CD4-positive, alpha-beta T cell treated with Interleukin-12 subunit alpha and Interleukin-12 subunit beta, for 1 hour (primary cell): Measurements from ENCODE around the gene NECAB2.

Experiments used
- DNase-seq: peaks from one replicate; pipeline ENCODE4 v3.0.0-alpha.2; 2020

The NECAB2 gene

GRCh38 chr16:84047626-84048025 is 79.6 kb downstream of the NECAB2 start:
- DNase-seq, result no peak

GRCh38 chr16:84048270-84048669 is 80.2 kb downstream of the NECAB2 start:
- no peak for DNase-seq

- no peak for DNase-seq
Observed at GRCh38 chr16:84048871-84049270, 80.8 kb downstream of the NECAB2 start.

GRCh38 chr16:84049403-84050060 is 81.5 kb downstream of the NECAB2 start:
- no peak for DNase-seq

- DNase-seq, result no peak
Observed at GRCh38 chr16:84050316-84050715, 82.3 kb downstream of the NECAB2 start.

DNA sequence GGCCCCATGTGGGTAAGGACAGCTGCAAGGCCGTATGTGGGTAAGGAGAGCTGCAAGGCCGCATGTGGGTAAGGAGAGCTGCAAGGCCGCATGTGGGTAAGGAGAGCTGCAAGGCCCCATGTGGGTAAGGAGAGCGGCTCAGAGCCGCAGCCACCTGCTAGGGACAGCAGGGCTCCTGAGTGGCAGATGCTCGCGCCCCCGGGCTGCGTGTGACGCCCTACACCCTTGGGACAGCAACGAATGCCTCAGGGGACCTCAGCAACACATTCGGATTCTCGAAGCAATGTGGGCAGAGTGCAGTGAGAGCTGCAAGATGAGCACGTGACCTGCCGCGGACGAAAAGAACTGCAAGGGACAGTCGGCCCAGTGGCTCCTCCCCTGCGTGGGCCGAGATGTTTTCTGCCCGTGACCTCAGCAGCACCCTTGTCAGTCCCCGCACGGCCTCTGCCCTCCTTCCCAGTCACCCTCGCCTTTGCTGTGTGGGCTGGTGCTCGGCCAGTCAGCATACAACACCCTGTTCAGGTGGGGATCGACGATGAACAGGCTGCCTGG is 84.1 kb downstream of the NECAB2 start:
- no peak for DNase-seq
